GM23248 (cell line): ENCODE data around the gene SYT2. TPM values are rescaled to one million over a fixed set of nuclear protein-coding genes. Genes with fewer than 3 reads are reported as not detected.
A peak's percentile ranks its signal among the peaks of the same experiment; 100 is the strongest.

Source experiments
- DNase-seq: peaks from one replicate; pipeline ENCODE4 v3.0.0-alpha.2; 2015
- H2AFZ ChIP-seq: fragments of 200-600 bp; sonication (generic); 2 replicates; pipeline ENCODE4 v1.6.1; 2016; ENCODE audit warnings: antibody characterized with exemption
- H3F3A ChIP-seq: fragments of 200-600 bp; sonication (generic); 2 replicates; pipeline ENCODE4 v1.6.1; 2016; ENCODE audit warnings: mild to moderate bottlenecking, antibody characterized with exemption, mixed run types; ENCODE audit not compliant: insufficient read depth
- H3K27ac ChIP-seq: fragments of 200-600 bp; sonication (generic); 2 replicates; pipeline ENCODE4 v1.5.1; 2016; ENCODE audit warnings: mild to moderate bottlenecking
- H3K27me3 ChIP-seq: fragments of 200-600 bp; sonication (generic); replicated peaks from 2 replicates; pipeline ENCODE4 v1.6.1; 2016; ENCODE audit warnings: mild to moderate bottlenecking; ENCODE audit not compliant: insufficient read depth
- H3K36me3 ChIP-seq: fragments of 200-600 bp; sonication (generic); 2 replicates; pipeline ENCODE4 v1.6.1; 2016; ENCODE audit warnings: low read depth, mild to moderate bottlenecking
- H3K4me1 ChIP-seq: fragments of 200-600 bp; sonication (generic); 2 replicates; pipeline ENCODE4 v1.6.1; 2016; ENCODE audit warnings: mild to moderate bottlenecking; ENCODE audit not compliant: insufficient read depth
- H3K4me2 ChIP-seq: fragments of 200-600 bp; sonication (generic); one replicate; pipeline ENCODE4 v1.6.1; 2016; ENCODE audit warnings: mild to moderate bottlenecking; ENCODE audit not compliant: unreplicated experiment
- H3K4me3 ChIP-seq: fragments of 200-600 bp; sonication (generic); 2 replicates; pipeline ENCODE4 v1.5.1; 2016; ENCODE audit warnings: mild to moderate bottlenecking
- H3K79me2 ChIP-seq: fragments of 200-600 bp; sonication (generic); 2 replicates; pipeline ENCODE4 v1.6.1; 2016; ENCODE audit warnings: mild to moderate bottlenecking; ENCODE audit not compliant: insufficient read depth
- H3K9ac ChIP-seq: fragments of 200-600 bp; sonication (generic); 2 replicates; pipeline ENCODE4 v1.6.1; 2016; ENCODE audit warnings: mild to moderate bottlenecking
- H3K9me2 ChIP-seq: fragments of 200-600 bp; sonication (generic); 2 replicates; pipeline ENCODE4 v1.6.1; 2016; ENCODE audit warnings: mixed run types, mild to moderate bottlenecking, moderate library complexity; ENCODE audit not compliant: insufficient read depth
- H3K9me3 ChIP-seq: fragments of 200-600 bp; sonication (generic); one replicate; pipeline ENCODE4 v1.6.1; 2017; ENCODE audit warnings: low read depth
- H4K20me1 ChIP-seq: fragments of 200-600 bp; sonication (generic); 2 replicates; pipeline ENCODE4 v1.6.0; 2016; ENCODE audit not compliant: insufficient read depth
- EZH2 ChIP-seq: fragments of 200-600 bp; sonication (generic); IDR thresholded peaks from 2 replicates; pipeline ENCODE4 v1.6.1; 2018; ENCODE audit warnings: antibody characterized with exemption, mild to moderate bottlenecking; ENCODE audit not compliant: insufficient read depth, poor library complexity, severe bottlenecking
- EZH2phosphoT487 ChIP-seq: fragments of 200-600 bp; sonication (generic); IDR thresholded peaks from 2 replicates; pipeline ENCODE4 v1.6.1; 2018; ENCODE audit warnings: antibody characterized with exemption, moderate library complexity, mild to moderate bottlenecking, low read depth; ENCODE audit not compliant: insufficient read depth
- WGBS, 2 experiments: methylation state at CpG; one replicate each; pipeline ENCODE4 v1.1.6; 2015 to 2017; ENCODE audit warnings: low lambda C conversion rate in 2 of 2, low coverage in 1 of 2; ENCODE audit errors: missing lambda C conversion rate in 2 of 2; 5-methylcytosine and 5-hydroxymethylcytosine counted together
- in situ Hi-C: fragments of 300-500 bp; cut with MboI; formaldehyde crosslinking; loops from 2 replicates; pipeline ENCODE4 v1.15.0; 2020
- polyA plus RNA-seq: library from polyadenylated mRNA; unstranded; fragments of >200 nt; fragmentation: Nextera tagmentation; extraction: Ambion mirVana; gene quantifications from 2 replicates; pipeline ENCODE4 v1.2.1, GENCODE V29; 2016
- total RNA-seq: library from RNA; depleted of rRNA; stranded (reverse); fragments of >200 nt; shearing (Covaris generic); gene quantifications from 2 replicates; pipeline ENCODE4 v1.2.3, GENCODE V29; 2014

Gene SYT2
- total and polyA plus RNA-seq, 2 experiments from 2014 or later = 0.05 TPM; not detected in 1

DNA sequence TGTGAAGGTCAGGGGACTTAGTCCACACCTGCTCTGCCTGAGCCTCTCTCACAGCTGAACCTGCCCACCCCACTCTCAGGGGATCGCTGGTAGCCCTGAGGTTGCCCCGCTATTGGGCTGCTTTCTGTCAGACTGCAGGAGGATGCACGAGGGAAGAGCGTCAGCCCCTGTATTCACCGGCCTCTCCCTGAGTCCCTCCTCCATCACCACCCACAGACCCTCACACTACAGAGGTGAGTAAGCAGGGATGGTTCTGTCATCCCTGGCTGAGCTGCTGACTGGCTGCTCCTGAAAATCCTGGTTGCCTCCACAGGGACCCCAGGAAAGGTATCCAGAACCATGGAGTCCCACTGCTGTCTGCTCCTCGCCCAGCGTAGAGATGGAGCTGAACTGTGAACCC, 118.7 kb downstream of the SYT2 start:
- H3K27me3 ChIP-seq = no peaks in the 10 kb centered on the region
- H3K27ac ChIP-seq = no peak overlapping the region
- H3K9ac ChIP-seq = no peak overlapping the region
- H4K20me1 ChIP-seq = no peaks in the 10 kb centered on the region
- in situ Hi-C loops = loop anchor here (10.0 kb wide), 1 partner anchor 87 kb away; no protein-coding TSS in a partner anchor
- H3K9me2 ChIP-seq = no peaks in the 10 kb centered on the region
- no peak overlapping the region for H2AFZ ChIP-seq
- H3F3A ChIP-seq = peaks cover 18% of the 10 kb centered on the region
- no peaks in the 10 kb centered on the region for H3K36me3 ChIP-seq
- WGBS, 2 experiments = 92 to 97% methylated on average over 7 of the region's 7 CpGs
- H3K4me1 ChIP-seq = peaks cover 33% of the 10 kb centered on the region
- DNase-seq = no peak
- no peaks in the 10 kb centered on the region for H3K79me2 ChIP-seq
- H3K4me3 ChIP-seq = no peak overlapping the region
- H3K4me2 ChIP-seq = no peak overlapping the region
- TF ChIP-seq EZH2 (no peak), EZH2phosphoT487 (no peak)
- H3K9me3 ChIP-seq = no peaks in the 10 kb centered on the region

DNA sequence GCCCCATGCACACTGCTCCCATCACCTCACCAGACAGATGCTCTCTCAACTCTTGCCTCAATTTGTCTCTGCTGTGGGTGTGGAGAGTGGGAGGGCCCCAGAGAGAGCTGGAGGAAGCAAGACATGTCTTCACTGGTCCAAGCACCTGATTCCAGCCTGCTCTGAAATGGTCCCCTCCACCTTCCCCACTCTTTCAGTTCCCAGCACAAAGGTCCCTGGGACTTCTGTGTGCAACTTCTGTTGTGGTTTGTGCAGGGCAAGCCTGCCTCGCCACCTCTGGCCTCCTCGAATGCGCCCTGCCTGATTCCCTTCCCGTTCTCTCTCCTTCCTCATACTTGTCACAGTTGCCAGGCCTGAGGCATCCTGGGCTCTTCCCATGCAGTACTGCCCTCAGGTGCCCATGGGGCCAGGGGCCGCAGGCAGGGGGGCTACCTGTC, 119.3 kb downstream of the SYT2 start:
- H3K4me3 ChIP-seq = no peak overlapping the region
- H3K27ac ChIP-seq = no peak overlapping the region
- no peak for DNase-seq
- in situ Hi-C loops = loop anchor here (10.0 kb wide), 1 partner anchor 86 kb away; no protein-coding TSS in a partner anchor
- TF ChIP-seq EZH2phosphoT487 (no peak), EZH2 (no peak)
- no peaks in the 10 kb centered on the region for H3K79me2 ChIP-seq
- no peak overlapping the region for H2AFZ ChIP-seq
- peaks cover 23% of the 10 kb centered on the region for H3F3A ChIP-seq
- H3K36me3 ChIP-seq = no peaks in the 10 kb centered on the region
- no peaks in the 10 kb centered on the region for H4K20me1 ChIP-seq
- 98 to 100% methylated on average over 4 to 5 of the region's 5 CpGs for WGBS, 2 experiments
- H3K9me3 ChIP-seq = no peaks in the 10 kb centered on the region
- no peaks in the 10 kb centered on the region for H3K27me3 ChIP-seq
- H3K9ac ChIP-seq = no peak overlapping the region
- H3K9me2 ChIP-seq = no peaks in the 10 kb centered on the region
- H3K4me2 ChIP-seq = no peak overlapping the region
- peaks cover 38% of the 10 kb centered on the region for H3K4me1 ChIP-seq

DNA sequence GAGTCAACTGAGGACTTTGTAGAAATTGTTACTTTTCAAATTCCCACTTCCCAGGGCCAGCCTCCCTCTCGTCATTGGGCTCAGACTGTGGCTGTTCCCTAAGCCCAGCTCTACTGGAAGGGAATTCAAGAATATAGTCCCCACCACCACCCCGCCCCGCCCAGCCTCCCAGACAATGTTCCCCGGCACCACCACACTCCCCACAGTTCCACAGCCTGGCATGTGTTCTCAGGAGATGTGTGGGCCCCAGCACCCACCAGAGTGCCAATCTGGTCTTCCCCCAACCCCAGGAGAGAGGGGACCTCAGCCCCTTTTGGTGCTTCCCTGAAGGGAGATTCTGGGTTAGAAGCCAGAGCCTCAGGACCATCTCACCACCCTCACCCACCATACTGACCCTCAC, 120.1 kb downstream of the SYT2 start:
- Histone ChIP-seq H3K27me3 (no peaks in the 10 kb centered on the region), H3F3A (peaks cover 24% of the 10 kb centered on the region), H3K9me2 (no peaks in the 10 kb centered on the region), H3K9ac (no peak overlapping the region), H3K4me3 (no peak overlapping the region), H3K9me3 (no peaks in the 10 kb centered on the region), H3K79me2 (no peaks in the 10 kb centered on the region), H4K20me1 (no peaks in the 10 kb centered on the region), H2AFZ (no peak overlapping the region), H3K4me2 (no peak overlapping the region), H3K27ac (no peak overlapping the region), H3K36me3 (no peaks in the 10 kb centered on the region), H3K4me1 (peaks cover 46% of the 10 kb centered on the region)
- no peak for DNase-seq
- TF ChIP-seq EZH2 (no peak), EZH2phosphoT487 (no peak)
- WGBS, 2 experiments = 85 to 90% methylated on average over 4 of the region's 4 CpGs
- in situ Hi-C loops = loop anchor here (10.0 kb wide), 1 partner anchor 85 kb away; no protein-coding TSS in a partner anchor

DNA sequence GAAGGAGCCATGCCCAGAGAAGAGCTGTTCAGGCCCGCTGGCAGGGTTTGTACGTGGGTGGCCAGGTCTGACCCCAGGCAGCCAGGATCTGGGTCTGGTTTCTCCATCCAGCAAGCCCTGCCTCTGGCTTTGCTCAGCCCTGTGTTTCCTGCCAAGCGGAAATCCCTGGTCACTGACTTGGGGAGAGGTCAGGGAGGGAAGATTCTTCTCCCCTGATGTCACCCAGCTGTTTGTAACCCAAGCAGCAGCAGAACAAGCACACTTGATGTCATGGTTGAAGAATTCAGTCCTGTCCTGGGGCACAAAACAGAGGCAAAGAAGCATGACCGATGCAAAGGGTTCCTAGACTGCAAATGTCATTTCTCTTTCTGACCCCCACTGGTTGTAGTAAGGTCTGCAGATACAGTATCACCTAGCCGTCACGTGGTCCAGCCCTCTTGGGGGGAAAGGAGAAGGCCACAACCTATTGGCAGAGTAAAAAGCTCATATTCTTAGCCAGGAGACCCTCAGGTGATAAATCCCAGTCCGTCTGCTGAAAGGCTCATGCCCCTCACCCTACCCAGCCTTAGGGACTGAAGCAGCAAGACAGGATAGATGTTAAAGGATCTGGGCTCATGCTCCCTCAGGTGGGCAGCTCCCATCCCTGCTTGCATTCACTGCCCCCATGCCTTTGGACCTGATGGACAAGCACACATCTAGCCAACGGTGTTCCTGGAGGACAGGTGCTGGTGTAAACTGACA, 120.9 kb downstream of the SYT2 start:
- DNase-seq = peak; percentile 98
- no peaks in the 10 kb centered on the region for H4K20me1 ChIP-seq
- H3K79me2 ChIP-seq = no peaks in the 10 kb centered on the region
- in situ Hi-C loops = no loop called here
- H3K4me3 ChIP-seq = peak overlapping the region; percentile 27; the same call in 1 of the 2 replicates
- no peaks in the 10 kb centered on the region for H3K9me3 ChIP-seq
- no peak for TF ChIP-seq EZH2phosphoT487
- no peak for TF ChIP-seq EZH2
- H3K36me3 ChIP-seq = no peaks in the 10 kb centered on the region
- H3K9ac ChIP-seq = peak overlapping the region; percentile 37
- peak overlapping the region; percentile 78 for H3K27ac ChIP-seq
- no peaks in the 10 kb centered on the region for H3K27me3 ChIP-seq
- H3K4me2 ChIP-seq = peak overlapping the region; percentile 60
- no peak overlapping the region for H2AFZ ChIP-seq
- WGBS, 2 experiments = 25% methylated on average over 8 of the region's 8 CpGs
- peaks cover 46% of the 10 kb centered on the region for H3K4me1 ChIP-seq
- H3K9me2 ChIP-seq = no peaks in the 10 kb centered on the region
- H3F3A ChIP-seq = peaks cover 24% of the 10 kb centered on the region
